Suprapubic skin (tissue), 4 donors: ENCODE results near the gene ATG14.
"Not testable (repeated sequence)": the region's sequence is repeated elsewhere in the genome, so short reads cannot be mapped to it uniquely, and the experiment has no call there.

ENCODE experiments used
- CTCF ChIP-seq, 2 donors: fragments of 200-600 bp in 1 of 2; fragments of 450-650 bp in 1 of 2; sonication (generic) in 1 of 2; IDR thresholded peaks; one replicate each; pipeline ENCODE4 v1.5.1; 2016 to 2019; ENCODE audit warnings: antibody characterized with exemption in 2 of 2, mild to moderate bottlenecking in 1 of 2, moderate library complexity in 1 of 2
- POLR2A ChIP-seq, 2 donors: fragments of 450-650 bp; IDR thresholded peaks; one replicate each; pipeline ENCODE4 v1.6.1; 2017; ENCODE audit warnings: antibody characterized with exemption in 2 of 2, mild to moderate bottlenecking in 2 of 2, moderate library complexity in 2 of 2
- POLR2AphosphoS5 ChIP-seq, 3 donors: sonication (generic); formaldehyde crosslinking; IDR thresholded peaks; one replicate each; pipeline ENCODE4 v1.6.1; 2017; ENCODE audit warnings: antibody characterized with exemption in 3 of 3

- TF ChIP-seq CTCF, POLR2A, POLR2AphosphoS5 (IDR thresholded peaks at IDR 0.05): not testable (repeated sequence)
These were observed 44.8 kb upstream of the ATG14 start for GRCh38 chr14:55456411-55456810.
